Endothelial cell of umbilical vein (primary cell): ENCODE data around the gene MEIS3. TPM values are rescaled to one million over a fixed set of nuclear protein-coding genes. Genes with fewer than 3 reads are reported as not detected.

Experiments
- BruUV-seq: library from RNA; stranded (reverse); fragments of 400-500 nt; replicated peaks from 2 replicates; lab custom pipeline; 2021; lab: Mats Ljungman, UMichigan
- CTCF ChIA-PET: fragments of 300-600, 350-600 bp; sonication (Branson Sonifier 250); formaldehyde crosslinking; loops from one replicate; lab custom pipeline; 2021; ENCODE audit warnings: antibody characterized with exemption, inconsistent platforms; lab: Charles Lee
- POLR2A ChIA-PET: fragments of 300-600, 350-600 bp; sonication (Branson Sonifier 250); formaldehyde crosslinking; loops from one replicate; lab custom pipeline; 2021; ENCODE audit warnings: antibody characterized with exemption, inconsistent platforms; lab: Charles Lee
- DNase-seq: peaks from one replicate; pipeline ENCODE4 v3.0.0-alpha.2; 2011; ENCODE audit warnings: low read depth, low spot score
- FAIRE-seq: peaks from 2 replicates; lab custom pipeline; 2011; peaks lifted over from hg19 to GRCh38; lab: Jason Lieb, UNC
- H2AFZ ChIP-seq: 2 replicates; pipeline ENCODE4 v1.6.0; 2012; ENCODE audit warnings: low read depth, low read length, control low read depth, inconsistent platforms
- H3K27ac ChIP-seq: 2 replicates; pipeline ENCODE4 v1.5.1; 2011; ENCODE audit warnings: low read depth, mild to moderate bottlenecking, control low read depth, low read length, moderate library complexity; ENCODE audit not compliant: insufficient read depth
- H3K27me3 ChIP-seq, 2 experiments: 2 replicates each; pipeline versions ENCODE4 v1.6.0 to v1.6.1; 2011; ENCODE audit warnings: low read length in 2 of 2, mixed read lengths in 1 of 2; ENCODE audit not compliant: control insufficient read depth in 2 of 2, insufficient read depth in 2 of 2
- H3K36me3 ChIP-seq, 2 experiments: 2 replicates in 1 of 2; 3 replicates in 1 of 2; pipeline ENCODE4 v1.5.1; 2011; ENCODE audit warnings: low read length in 2 of 2, mild to moderate bottlenecking in 1 of 2, moderate library complexity in 1 of 2; ENCODE audit not compliant: control insufficient read depth in 2 of 2, insufficient read depth in 2 of 2; ENCODE audit errors: extremely low read depth in 1 of 2
- H3K4me1 ChIP-seq: 3 replicates; pipeline ENCODE4 v1.5.1; 2011; ENCODE audit warnings: mild to moderate bottlenecking, low read length; ENCODE audit not compliant: control insufficient read depth, insufficient read depth; ENCODE audit errors: extremely low read depth
- H3K4me2 ChIP-seq: 2 replicates; pipeline ENCODE4 v1.6.1; 2011; ENCODE audit warnings: low read length, control low read depth, mixed read lengths; ENCODE audit not compliant: insufficient read depth
- H3K4me3 ChIP-seq, 3 experiments: fragments of 200-600 bp in 1 of 3; sonication (generic), shearing (Covaris generic) in 1 of 3; replicated peaks in 1 of 3; 2 replicates each; pipeline ENCODE4 v1.5.1; 2011 to 2016; ENCODE audit warnings: control low read depth in 3 of 3, low read length in 3 of 3, mild to moderate bottlenecking in 2 of 3, inconsistent platforms in 1 of 3, low read depth in 1 of 3, moderate library complexity in 1 of 3; ENCODE audit not compliant: insufficient read depth in 1 of 3
- H3K79me2 ChIP-seq: 2 replicates; pipeline ENCODE4 v1.6.0; 2012; ENCODE audit warnings: low read length, inconsistent platforms; ENCODE audit not compliant: control insufficient read depth, insufficient read depth
- H3K9ac ChIP-seq: replicated peaks from 2 replicates; pipeline ENCODE3; 2011; ENCODE audit warnings: low read length, control low read depth; ENCODE audit not compliant: insufficient read depth; ENCODE audit errors: extremely low read depth
- H3K9me1 ChIP-seq: replicated peaks from 3 replicates; pipeline ENCODE4 v1.6.0; 2011; ENCODE audit warnings: mild to moderate bottlenecking, low read length; ENCODE audit not compliant: control insufficient read depth, insufficient read depth; ENCODE audit errors: extremely low read depth
- H3K9me3 ChIP-seq: replicated peaks from 2 replicates; pipeline ENCODE4 v1.5.1; 2012; ENCODE audit warnings: low read length, inconsistent platforms; ENCODE audit not compliant: control insufficient read depth, insufficient read depth
- H4K20me1 ChIP-seq: replicated peaks from 2 replicates; pipeline ENCODE3; 2011; ENCODE audit warnings: mild to moderate bottlenecking, low read length; ENCODE audit not compliant: control insufficient read depth, insufficient read depth; ENCODE audit errors: extremely low read depth
- EZH2 ChIP-seq: IDR thresholded peaks from 2 replicates; pipeline ENCODE4 v1.6.1; 2012; ENCODE audit warnings: borderline replicate concordance, low read depth, mild to moderate bottlenecking, moderate library complexity, low read length, inconsistent platforms; ENCODE audit not compliant: severe bottlenecking
- JUN ChIP-seq: IDR thresholded peaks from 2 replicates; pipeline ENCODE4 v1.6.1; 2011; ENCODE audit warnings: borderline replicate concordance, low read depth; ENCODE audit not compliant: insufficient read length, insufficient read depth
- MYC ChIP-seq: IDR thresholded peaks from one replicate; pipeline ENCODE4 v1.6.1; 2011; ENCODE audit warnings: mild to moderate bottlenecking, low read depth, low read length
- POLR2A ChIP-seq: IDR thresholded peaks from 2 replicates; pipeline ENCODE4 v1.6.1; 2012; ENCODE audit warnings: low read depth, mild to moderate bottlenecking, control low read depth, low read length
- POLR2AphosphoS5 ChIP-seq: IDR thresholded peaks from 2 replicates; pipeline ENCODE4 v1.6.1; 2012; ENCODE audit warnings: low read depth, mild to moderate bottlenecking, control low read depth, low read length, moderate library complexity; ENCODE audit not compliant: insufficient read depth
- dilution Hi-C: fragments of 300-500 bp; cut with MboI; formaldehyde crosslinking; loops from one replicate; pipeline ENCODE4 v1.15.0; 2019; ENCODE audit warnings: low sequenced_read_pairs; ENCODE audit not compliant: extremely low pct_ligation_motif_present
- intact Hi-C: fragments of 100-400 bp; cut with micrococcal nuclease; formaldehyde crosslinking; loops from one replicate; pipeline ENCODE4 v1.10.0; 2022
- polyA plus RNA-seq, 4 experiments: library from polyadenylated mRNA; depleted of rRNA in 3 of 4; stranded (reverse) in 3 of 4; unstranded in 1 of 4; fragments of >200 nt; gene quantifications; 2 replicates each; pipeline versions ENCODE4 v1.2.1 to v1.2.3, GENCODE V29; 2011 to 2012; ENCODE audit warnings: missing spikeins in 1 of 4
- total RNA-seq: library from RNA; stranded (reverse); gene quantifications from 2 replicates; pipeline ENCODE4 v1.2.3, GENCODE V29; 2021
- TF ChIP-seq, protein P1 (sequence below), 2 donors: IDR thresholded peaks; 1 replicate in 1 of 2; 2 replicates in 1 of 2; pipeline ENCODE4 v1.5.1; 2011; ENCODE audit warnings: low read length in 2 of 2, mild to moderate bottlenecking in 2 of 2, moderate library complexity in 2 of 2, control low read depth in 1 of 2, inconsistent platforms in 1 of 2, low read depth in 1 of 2; ENCODE audit not compliant: insufficient read depth in 1 of 2; ENCODE audit errors: extremely low read depth in 1 of 2

MEIS3 gene
- total and polyA plus RNA-seq, 2 donors (not counting 3 experiments of a cell fraction or from before 2014, with no cell fraction given), result 0.42 TPM; not detected in 1

DNA sequence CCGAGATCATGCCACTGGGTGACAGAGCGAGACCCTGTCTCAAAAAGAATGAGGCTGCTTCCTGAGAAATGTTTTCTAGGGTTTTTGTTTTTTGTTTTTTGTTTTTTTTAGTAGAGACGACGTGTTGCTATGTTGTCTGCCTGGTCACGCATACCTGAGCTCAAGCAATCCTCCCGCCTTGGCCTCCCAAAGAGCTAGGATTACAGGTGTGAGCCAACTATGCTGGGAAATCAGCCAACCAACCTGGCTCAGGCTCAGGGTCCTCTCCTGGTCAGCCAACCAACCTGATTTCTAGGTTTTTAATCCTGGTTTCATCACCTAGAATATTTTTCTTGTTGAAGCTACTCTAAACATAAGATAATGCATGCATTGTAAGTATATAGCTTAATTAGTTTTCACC lies 62.4 kb downstream of the MEIS3 start:
- FAIRE-seq (no peak), DNase-seq (no peak)
- Histone ChIP-seq H3K79me2 (peaks cover 17% of the 10 kb centered on the region), H3K9me3 (no peaks in the 10 kb centered on the region), H3K27ac (no peak overlapping the region), H3K4me1 (no peaks in the 10 kb centered on the region), H4K20me1 (no peaks in the 10 kb centered on the region), H3K27me3 (no peaks in the 10 kb centered on the region), H3K36me3 (peaks cover 17 to 42% of the 10 kb centered on the region in 2 experiments), H3K9me1 (no peaks in the 10 kb centered on the region), H2AFZ (no peak overlapping the region), H3K9ac (no peak overlapping the region), H3K4me3 (no peak overlapping the region), H3K4me2 (no peak overlapping the region)
- ChIA-PET CTCF (interaction anchor here (1.7 kb wide), 1 partner anchor 8 kb away, joined by 10 read pairs; the partner anchor contains the start of gene DHX34), POLR2A (no interaction called here)
- TF ChIP-seq, protein P1, sequence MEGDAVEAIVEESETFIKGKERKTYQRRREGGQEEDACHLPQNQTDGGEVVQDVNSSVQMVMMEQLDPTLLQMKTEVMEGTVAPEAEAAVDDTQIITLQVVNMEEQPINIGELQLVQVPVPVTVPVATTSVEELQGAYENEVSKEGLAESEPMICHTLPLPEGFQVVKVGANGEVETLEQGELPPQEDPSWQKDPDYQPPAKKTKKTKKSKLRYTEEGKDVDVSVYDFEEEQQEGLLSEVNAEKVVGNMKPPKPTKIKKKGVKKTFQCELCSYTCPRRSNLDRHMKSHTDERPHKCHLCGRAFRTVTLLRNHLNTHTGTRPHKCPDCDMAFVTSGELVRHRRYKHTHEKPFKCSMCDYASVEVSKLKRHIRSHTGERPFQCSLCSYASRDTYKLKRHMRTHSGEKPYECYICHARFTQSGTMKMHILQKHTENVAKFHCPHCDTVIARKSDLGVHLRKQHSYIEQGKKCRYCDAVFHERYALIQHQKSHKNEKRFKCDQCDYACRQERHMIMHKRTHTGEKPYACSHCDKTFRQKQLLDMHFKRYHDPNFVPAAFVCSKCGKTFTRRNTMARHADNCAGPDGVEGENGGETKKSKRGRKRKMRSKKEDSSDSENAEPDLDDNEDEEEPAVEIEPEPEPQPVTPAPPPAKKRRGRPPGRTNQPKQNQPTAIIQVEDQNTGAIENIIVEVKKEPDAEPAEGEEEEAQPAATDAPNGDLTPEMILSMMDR (IDR thresholded peaks at IDR 0.05; ENCODE audit: extremely low read depth in 1 of 2, insufficient read depth in 1 of 2, low read depth in 1 of 2, low read length in 2 of 2), result no peak
- TF ChIP-seq MYC, result no peak
- TF ChIP-seq POLR2A, result no peak
- no peak for TF ChIP-seq EZH2
- TF ChIP-seq JUN, result no peak
- no peak for TF ChIP-seq POLR2AphosphoS5
- no TSS peak for BruUV-seq
- dilution Hi-C loops, result no loop called here
- intact Hi-C loops, result no loop called here

- no TSS peak for BruUV-seq
- no peaks in the 10 kb centered on the region for H4K20me1 ChIP-seq
- H3K4me1 ChIP-seq, result peaks cover 6% of the 10 kb centered on the region
- no peak overlapping the region for H3K9ac ChIP-seq
- H3K4me2 ChIP-seq, result no peak overlapping the region
- H3K27me3 ChIP-seq, result no peaks in the 10 kb centered on the region
- no peak for FAIRE-seq
- H3K9me1 ChIP-seq, result no peaks in the 10 kb centered on the region
- no peak for DNase-seq
- H2AFZ ChIP-seq, result no peak overlapping the region
- no peak for TF ChIP-seq EZH2
- no peak for TF ChIP-seq JUN
- ChIA-PET CTCF (no interaction called here), POLR2A (no interaction called here)
- intact Hi-C loops, result no loop called here
- H3K27ac ChIP-seq, result no peak overlapping the region
- H3K36me3 ChIP-seq, result peaks cover 7 to 24% of the 10 kb centered on the region in 2 experiments
- H3K9me3 ChIP-seq, result no peaks in the 10 kb centered on the region
- H3K79me2 ChIP-seq, result peaks cover 28% of the 10 kb centered on the region
- H3K4me3 ChIP-seq, result no peak overlapping the region
- dilution Hi-C loops, result no loop called here
These were observed 66.0 kb downstream of the MEIS3 start for GRCh38 chr19:47353307-47353712.

Other genes starting within 250 kb of the MEIS3 start
- 27.6 and 35.7 TPM in 2 replicates for gene BBC3, start 188.3 kb downstream of the MEIS3 start, total RNA-seq
- gene BBC3, start 188.3 kb downstream of the MEIS3 start, polyA plus RNA-seq, result 11.3 and 15.8 TPM in 2 replicates
- gene CCDC9, start 163.0 kb downstream of the MEIS3 start, total RNA-seq, result 26.9 and 29.0 TPM in 2 replicates
- gene CCDC9, start 163.0 kb downstream of the MEIS3 start, polyA plus RNA-seq, result 4.6 and 6.0 TPM in 2 replicates
- 8.3 and 9.4 TPM in 2 replicates for gene INAFM1, start 144.6 kb downstream of the MEIS3 start, total RNA-seq
- 2.8 and 3.0 TPM in 2 replicates for gene INAFM1, start 144.6 kb downstream of the MEIS3 start, polyA plus RNA-seq
- 0.49 TPM in 1 of 2 replicates, not detected in the other for gene C5AR1, start 109.7 kb downstream of the MEIS3 start, total RNA-seq
- gene C5AR1, start 109.7 kb downstream of the MEIS3 start, polyA plus RNA-seq, result 0.11 and 0.16 TPM in 2 replicates
- not detected in 2 replicates for gene C5AR2, start 87.4 kb downstream of the MEIS3 start, total RNA-seq
- not detected in 2 replicates for gene C5AR2, start 87.4 kb downstream of the MEIS3 start, polyA plus RNA-seq
- 15.8 and 20.7 TPM in 2 replicates for gene DHX34, start 70.2 kb downstream of the MEIS3 start, total RNA-seq
- 12.8 and 15.9 TPM in 2 replicates for gene DHX34, start 70.2 kb downstream of the MEIS3 start, polyA plus RNA-seq
- gene SLC8A2, start 52.4 kb upstream of the MEIS3 start, total RNA-seq, result not detected in 2 replicates
- not detected in 2 replicates for gene SLC8A2, start 52.4 kb upstream of the MEIS3 start, polyA plus RNA-seq
- gene KPTN, start 64.7 kb upstream of the MEIS3 start, total RNA-seq, result 13.7 and 15.5 TPM in 2 replicates
- 14.7 and 15.7 TPM in 2 replicates for gene KPTN, start 64.7 kb upstream of the MEIS3 start, polyA plus RNA-seq
- 107 TPM in 2 replicates for gene NAPA, start 95.5 kb upstream of the MEIS3 start, total RNA-seq
- 154 and 172 TPM in 2 replicates for gene NAPA, start 95.5 kb upstream of the MEIS3 start, polyA plus RNA-seq
- 0.13 TPM in 1 of 2 replicates, not detected in the other for gene ZNF541, start 153.6 kb upstream of the MEIS3 start, total RNA-seq
- gene ZNF541, start 153.6 kb upstream of the MEIS3 start, polyA plus RNA-seq, result 0.03 and 0.05 TPM in 2 replicates
- gene BICRA, start 189.6 kb upstream of the MEIS3 start, total RNA-seq, result 20.5 and 27.0 TPM in 2 replicates
- gene BICRA, start 189.6 kb upstream of the MEIS3 start, polyA plus RNA-seq, result 2.0 and 3.8 TPM in 2 replicates